CD4-positive, alpha-beta memory T cell (primary cell): ENCODE measurements around the gene MTHFD2L. TPM values are rescaled to one million over a fixed set of nuclear protein-coding genes. Genes with fewer than 3 reads are reported as not detected.

Experiments used
- CTCF ChIA-PET: fragments of 350-600 bp; sonication (Branson Sonifier 250); formaldehyde crosslinking; loops from one replicate; lab custom pipeline; 2021; ENCODE audit warnings: inconsistent platforms; ENCODE audit not compliant: partially characterized antibody; lab: Charles Lee
- POLR2A ChIA-PET: fragments of 350-600 bp; sonication (Branson Sonifier 250); formaldehyde crosslinking; loops from one replicate; lab custom pipeline; 2021; ENCODE audit not compliant: partially characterized antibody; lab: Charles Lee
- DNase-seq, 5 donors: peaks; one replicate each; pipeline versions ENCODE4 v3.0.0 to v3.0.0-alpha.2; 2020 to 2022; ENCODE audit warnings: mixed read lengths in 1 of 5
- H3K27ac ChIP-seq: one replicate; pipeline ENCODE4 v1.7.0; 2013; ENCODE audit warnings: low read depth, low read length
- H3K27me3 ChIP-seq: 2 replicates; pipeline ENCODE4 v1.7.0; 2013; ENCODE audit warnings: mild to moderate bottlenecking, low read length, moderate library complexity; ENCODE audit not compliant: insufficient read depth
- H3K36me3 ChIP-seq: 2 replicates; pipeline ENCODE4 v1.7.0; 2013; ENCODE audit warnings: mild to moderate bottlenecking, low read length, moderate library complexity; ENCODE audit not compliant: insufficient read depth
- H3K4me1 ChIP-seq: 2 replicates; pipeline ENCODE4 v1.7.0; 2013; ENCODE audit warnings: mild to moderate bottlenecking, low read length, moderate library complexity; ENCODE audit not compliant: insufficient read depth
- H3K4me3 ChIP-seq, 2 donors: one replicate each; pipeline ENCODE4 v1.7.0; 2013; ENCODE audit warnings: low read length in 2 of 2, mild to moderate bottlenecking in 1 of 2
- H3K9me3 ChIP-seq, 2 donors: one replicate each; pipeline ENCODE4 v1.7.0; 2013; ENCODE audit warnings: low read length in 2 of 2, control low read depth in 1 of 2; ENCODE audit not compliant: control insufficient read depth in 1 of 2
- H3K27ac Mint-ChIP-seq, 7 donors: one replicate each; pipeline ENCODE4 v1.8.0; 2020 to 2021; ENCODE audit warnings: mixed read lengths in 7 of 7, mild to moderate bottlenecking in 6 of 7, inconsistent platforms in 3 of 7, moderate library complexity in 3 of 7
- H3K27me3 Mint-ChIP-seq, 2 donors: one replicate each; pipeline ENCODE4 v1.8.0; 2020 to 2021; ENCODE audit warnings: mixed read lengths in 2 of 2
- H3K36me3 Mint-ChIP-seq, 2 donors: one replicate each; pipeline ENCODE4 v1.8.0; 2020 to 2021; ENCODE audit warnings: mixed read lengths in 2 of 2, inconsistent platforms in 1 of 2, mild to moderate bottlenecking in 1 of 2
- H3K4me1 Mint-ChIP-seq, 4 donors: one replicate each; pipeline ENCODE4 v1.8.0; 2020 to 2021; ENCODE audit warnings: mixed read lengths in 4 of 4, mild to moderate bottlenecking in 1 of 4
- H3K4me3 Mint-ChIP-seq, 8 donors: one replicate each; pipeline ENCODE4 v1.8.0; 2020 to 2021; ENCODE audit warnings: mixed read lengths in 8 of 8, mild to moderate bottlenecking in 7 of 8, moderate library complexity in 6 of 8, inconsistent platforms in 3 of 8
- H3K9me3 Mint-ChIP-seq, 8 donors: one replicate each; pipeline ENCODE4 v1.8.0; 2020 to 2021; ENCODE audit warnings: mixed read lengths in 8 of 8, mild to moderate bottlenecking in 5 of 8, inconsistent platforms in 3 of 8, moderate library complexity in 1 of 8
- intact Hi-C: fragments of 100-400 bp; cut with micrococcal nuclease; formaldehyde crosslinking; loops from one replicate; pipeline ENCODE4 v1.15.1; 2023
- polyA plus RNA-seq, 2 donors: library from polyadenylated mRNA; unstranded; fragments of 300-500 nt; fragmentation: Illumina TruSeq; gene quantifications; one replicate each; pipeline ENCODE4 v1.2.3, GENCODE V29; 2021
- total RNA-seq, 2 experiments: library from RNA; stranded (reverse); gene quantifications; one replicate each; pipeline ENCODE4 v1.2.3, GENCODE V29; 2021

Gene MTHFD2L
- total and polyA plus RNA-seq, 4 experiments from 2014 or later = 3.6 to 7.6 (median 6.0) TPM

GRCh38 chr4:74223801-74224200 lies 65.9 kb downstream of the MTHFD2L start:
- intact Hi-C loops = no loop called here
- Mint-ChIP-seq H3K4me1 (peaks cover 0 to 7% (median 5%) of the 10 kb centered on the region in 4 donors), H3K9me3 (peaks cover 0 to 3% (median 0%) of the 10 kb centered on the region in 8 donors)

GRCh38 chr4:74228691-74229640 lies 71.0 kb downstream of the MTHFD2L start:
- Mint-ChIP-seq H3K27me3 (no peaks in the 10 kb centered on the region), H3K9me3 (no peaks in the 10 kb centered on the region), H3K4me1 (no peaks in the 10 kb centered on the region), H3K27ac (no peak overlapping the region), H3K36me3 (peaks cover 3 to 9% of the 10 kb centered on the region in 2 donors), H3K4me3 (no peak overlapping the region)
- no peaks in the 10 kb centered on the region for H3K4me1 ChIP-seq
- no peaks in the 10 kb centered on the region for H3K36me3 ChIP-seq
- no peaks in the 10 kb centered on the region for H3K9me3 ChIP-seq
- ChIA-PET POLR2A (no interaction called here), CTCF (interaction anchor here (0.7 to 2.9 kb wide), 25 partner anchors 9 to 449 kb away, joined by 3 to 12 read pairs (median 4); no protein-coding TSS in a partner anchor)
- H3K27me3 ChIP-seq = no peaks in the 10 kb centered on the region
- peak; percentile 58 to 68 (median 63) for DNase-seq
- intact Hi-C loops = loop anchor here (1.0 kb wide), 5 partner anchors 82 to 446 kb away; no protein-coding TSS in a partner anchor
- H3K4me3 ChIP-seq = no peak overlapping the region
- no peak overlapping the region for H3K27ac ChIP-seq

More at GRCh38 chr4:74223801-74224200, 65.9 kb downstream of the MTHFD2L start:
- no peaks in the 10 kb centered on the region for H3K4me1 ChIP-seq
- ChIA-PET POLR2A (no interaction called here), CTCF (no interaction called here)
- no peak overlapping the region for H3K27ac ChIP-seq
- no peak overlapping the region for H3K4me3 ChIP-seq
- peaks cover 3 to 13% of the 10 kb centered on the region in 2 donors for H3K36me3 Mint-ChIP-seq
- no peak for DNase-seq
- H3K4me3 Mint-ChIP-seq = no peak overlapping the region
- H3K36me3 ChIP-seq = no peaks in the 10 kb centered on the region
- H3K27me3 ChIP-seq = no peaks in the 10 kb centered on the region
- H3K9me3 ChIP-seq = no peaks in the 10 kb centered on the region
- H3K27me3 Mint-ChIP-seq = no peaks in the 10 kb centered on the region
- no peak overlapping the region for H3K27ac Mint-ChIP-seq

GRCh38 chr4:74230902-74231499 lies 73.1 kb downstream of the MTHFD2L start:
- CTCF ChIA-PET = interaction anchor here (0.8 to 2.9 kb wide), 4 partner anchors 9 to 445 kb away, joined by 3 to 8 read pairs (median 4); no protein-coding TSS in a partner anchor
- POLR2A ChIA-PET = no interaction called here
- no peaks in the 10 kb centered on the region for H3K4me1 ChIP-seq
- intact Hi-C loops = no loop called here
- no peaks in the 10 kb centered on the region for H3K36me3 ChIP-seq
- no peak for DNase-seq
- no peak overlapping the region for H3K27ac Mint-ChIP-seq
- no peaks in the 10 kb centered on the region for H3K9me3 Mint-ChIP-seq
- no peak overlapping the region for H3K4me3 Mint-ChIP-seq
- peaks cover 0 to 2% (median 0%) of the 10 kb centered on the region in 4 donors for H3K4me1 Mint-ChIP-seq
- H3K9me3 ChIP-seq = no peaks in the 10 kb centered on the region
- no peaks in the 10 kb centered on the region for H3K27me3 ChIP-seq
- H3K36me3 Mint-ChIP-seq = peaks cover 3 to 9% of the 10 kb centered on the region in 2 donors
- H3K4me3 ChIP-seq = no peak overlapping the region
- H3K27ac ChIP-seq = no peak overlapping the region
- H3K27me3 Mint-ChIP-seq = no peaks in the 10 kb centered on the region

GRCh38 chr4:74235135-74235534 lies 77.2 kb downstream of the MTHFD2L start:
- H3K9me3 Mint-ChIP-seq = peaks cover 0 to 2% (median 0%) of the 10 kb centered on the region in 8 donors
- intact Hi-C loops = no loop called here
- no peak for DNase-seq
- Histone ChIP-seq H3K4me1 (no peaks in the 10 kb centered on the region), H3K4me3 (no peak overlapping the region), H3K27ac (no peak overlapping the region), H3K9me3 (no peaks in the 10 kb centered on the region), H3K36me3 (no peaks in the 10 kb centered on the region), H3K27me3 (no peaks in the 10 kb centered on the region)
- H3K4me1 Mint-ChIP-seq = peaks cover 0 to 2% (median 0%) of the 10 kb centered on the region in 4 donors
- no peaks in the 10 kb centered on the region for H3K27me3 Mint-ChIP-seq
- H3K27ac Mint-ChIP-seq = no peak overlapping the region
- POLR2A ChIA-PET = no interaction called here
- peaks cover 0 to 6% of the 10 kb centered on the region in 2 donors for H3K36me3 Mint-ChIP-seq
- H3K4me3 Mint-ChIP-seq = no peak overlapping the region
- CTCF ChIA-PET = no interaction called here

- H3K27me3 Mint-ChIP-seq = no peaks in the 10 kb centered on the region
- Histone ChIP-seq H3K4me3 (no peak overlapping the region), H3K9me3 (no peaks in the 10 kb centered on the region), H3K4me1 (no peaks in the 10 kb centered on the region), H3K27me3 (no peaks in the 10 kb centered on the region), H3K27ac (no peak overlapping the region), H3K36me3 (no peaks in the 10 kb centered on the region)
- no peak overlapping the region for H3K27ac Mint-ChIP-seq
- CTCF ChIA-PET = interaction anchor here (1.0 kb wide), 1 partner anchor 9 kb away, joined by 4 read pairs; no protein-coding TSS in a partner anchor
- H3K4me1 Mint-ChIP-seq = peaks cover 0 to 2% (median 0%) of the 10 kb centered on the region in 4 donors
- peaks cover 0 to 6% of the 10 kb centered on the region in 2 donors for H3K36me3 Mint-ChIP-seq
- intact Hi-C loops = no loop called here
- POLR2A ChIA-PET = no interaction called here
- no peak overlapping the region for H3K4me3 Mint-ChIP-seq
- no peak for DNase-seq
- H3K9me3 Mint-ChIP-seq = peaks cover 0 to 2% (median 0%) of the 10 kb centered on the region in 8 donors
Observed at GRCh38 chr4:74237425-74237966, 79.6 kb downstream of the MTHFD2L start.

- no peaks in the 10 kb centered on the region for H3K27me3 Mint-ChIP-seq
- Histone ChIP-seq H3K27ac (no peak overlapping the region), H3K4me1 (no peaks in the 10 kb centered on the region), H3K4me3 (no peak overlapping the region), H3K9me3 (no peaks in the 10 kb centered on the region), H3K36me3 (no peaks in the 10 kb centered on the region), H3K27me3 (no peaks in the 10 kb centered on the region)
- intact Hi-C loops = no loop called here
- no peaks in the 10 kb centered on the region for H3K36me3 Mint-ChIP-seq
- POLR2A ChIA-PET = no interaction called here
- CTCF ChIA-PET = no interaction called here
- H3K4me3 Mint-ChIP-seq = no peak overlapping the region
- no peaks in the 10 kb centered on the region for H3K4me1 Mint-ChIP-seq
- no peak overlapping the region for H3K27ac Mint-ChIP-seq
- no peak for DNase-seq
- peaks cover 0 to 3% (median 0%) of the 10 kb centered on the region in 8 donors for H3K9me3 Mint-ChIP-seq
Observed at GRCh38 chr4:74244049-74244448, 86.1 kb downstream of the MTHFD2L start.

GRCh38 chr4:74252933-74253332 lies 95.0 kb downstream of the MTHFD2L start:
- Histone ChIP-seq H3K4me3 (no peak overlapping the region), H3K9me3 (peaks cover 0 to 6% of the 10 kb centered on the region in 2 donors), H3K27ac (no peak overlapping the region), H3K36me3 (no peaks in the 10 kb centered on the region), H3K4me1 (no peaks in the 10 kb centered on the region), H3K27me3 (no peaks in the 10 kb centered on the region)
- no peak for DNase-seq
- H3K36me3 Mint-ChIP-seq = peaks cover 6 to 31% of the 10 kb centered on the region in 2 donors
- CTCF ChIA-PET = no interaction called here
- peaks cover 0 to 35% (median 27%) of the 10 kb centered on the region in 8 donors for H3K9me3 Mint-ChIP-seq
- H3K27ac Mint-ChIP-seq = no peak overlapping the region
- POLR2A ChIA-PET = no interaction called here
- no peaks in the 10 kb centered on the region for H3K27me3 Mint-ChIP-seq
- H3K4me1 Mint-ChIP-seq = no peaks in the 10 kb centered on the region
- no peak overlapping the region for H3K4me3 Mint-ChIP-seq
- intact Hi-C loops = no loop called here
